NAMALWA (cell line): ENCODE measurements around the gene SLC9A4.

ENCODE experiments used
- DNase-seq: peaks from one replicate; pipeline ENCODE4 v3.0.0-alpha.2; 2015; ENCODE audit warnings: low spot score

The SLC9A4 gene, protein sequence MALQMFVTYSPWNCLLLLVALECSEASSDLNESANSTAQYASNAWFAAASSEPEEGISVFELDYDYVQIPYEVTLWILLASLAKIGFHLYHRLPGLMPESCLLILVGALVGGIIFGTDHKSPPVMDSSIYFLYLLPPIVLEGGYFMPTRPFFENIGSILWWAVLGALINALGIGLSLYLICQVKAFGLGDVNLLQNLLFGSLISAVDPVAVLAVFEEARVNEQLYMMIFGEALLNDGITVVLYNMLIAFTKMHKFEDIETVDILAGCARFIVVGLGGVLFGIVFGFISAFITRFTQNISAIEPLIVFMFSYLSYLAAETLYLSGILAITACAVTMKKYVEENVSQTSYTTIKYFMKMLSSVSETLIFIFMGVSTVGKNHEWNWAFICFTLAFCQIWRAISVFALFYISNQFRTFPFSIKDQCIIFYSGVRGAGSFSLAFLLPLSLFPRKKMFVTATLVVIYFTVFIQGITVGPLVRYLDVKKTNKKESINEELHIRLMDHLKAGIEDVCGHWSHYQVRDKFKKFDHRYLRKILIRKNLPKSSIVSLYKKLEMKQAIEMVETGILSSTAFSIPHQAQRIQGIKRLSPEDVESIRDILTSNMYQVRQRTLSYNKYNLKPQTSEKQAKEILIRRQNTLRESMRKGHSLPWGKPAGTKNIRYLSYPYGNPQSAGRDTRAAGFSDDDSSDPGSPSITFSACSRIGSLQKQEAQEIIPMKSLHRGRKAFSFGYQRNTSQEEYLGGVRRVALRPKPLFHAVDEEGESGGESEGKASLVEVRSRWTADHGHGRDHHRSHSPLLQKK

DNA sequence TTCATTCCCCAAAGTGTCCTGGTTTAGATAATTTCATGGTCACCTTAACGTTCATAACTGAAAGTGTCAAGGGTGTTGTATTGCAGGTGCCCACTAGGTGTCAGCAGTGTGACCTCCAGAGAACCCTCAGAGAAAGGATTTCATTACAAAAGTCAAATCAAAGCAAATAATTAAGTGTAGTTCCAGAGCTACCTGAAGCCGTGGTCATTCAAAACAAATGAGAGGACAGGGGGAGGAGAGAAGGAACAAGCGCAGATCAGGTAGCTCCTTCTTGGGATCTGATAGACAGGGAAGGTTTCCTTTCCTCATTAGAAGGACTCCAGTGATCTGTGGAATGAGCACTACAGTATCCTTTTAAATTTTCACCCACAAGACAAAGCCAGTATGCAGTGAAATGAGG lies at the start of gene SLC9A4:
Gene SLC9A4, plus strand, starts transcription at position 207 of the 400 bp plus-strand sequence. CDS start 534 bp downstream, outside the sequence.
- DNase-seq: peak; percentile 60

DNA sequence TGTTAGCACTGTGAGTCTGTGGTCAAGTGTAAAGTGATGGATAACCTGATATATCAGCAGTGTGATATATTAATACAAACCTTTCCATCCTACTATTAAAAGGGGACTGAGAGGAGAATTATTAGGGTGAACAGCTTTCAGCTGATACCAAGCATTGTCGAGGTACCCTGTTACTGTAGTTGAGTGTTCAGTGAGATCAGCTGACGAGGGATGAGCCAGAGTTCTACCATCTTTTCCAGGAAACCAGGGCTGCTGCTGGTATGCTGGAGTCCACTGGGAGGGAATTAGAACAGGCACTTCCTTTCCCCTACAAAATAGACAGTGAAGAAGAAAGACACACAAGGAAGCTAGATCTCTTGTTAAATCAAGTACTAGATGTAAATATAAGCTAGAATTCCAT lies 49.7 kb upstream of the SLC9A4 start:
- DNase-seq: no peak

DNA sequence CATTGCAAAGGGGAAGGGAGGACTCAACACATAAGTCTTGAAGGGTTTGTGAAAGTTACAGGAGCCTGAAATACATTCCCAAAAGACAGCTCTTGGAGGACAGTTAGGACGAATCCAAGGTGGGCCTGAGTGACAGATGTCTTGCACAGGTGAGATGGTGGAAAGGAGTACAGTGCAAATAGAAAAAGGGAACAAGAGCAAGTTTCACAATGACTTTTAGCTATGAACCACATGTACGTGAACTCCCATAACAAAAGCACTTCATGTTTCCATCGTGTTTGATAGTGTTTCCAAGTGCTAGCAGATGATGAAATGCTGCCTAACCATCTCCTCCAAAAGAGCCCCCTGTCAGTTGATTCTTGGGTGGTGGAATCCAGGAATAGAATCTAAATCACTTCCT lies 48.3 kb upstream of the SLC9A4 start:
- DNase-seq: peak; percentile 1

DNA sequence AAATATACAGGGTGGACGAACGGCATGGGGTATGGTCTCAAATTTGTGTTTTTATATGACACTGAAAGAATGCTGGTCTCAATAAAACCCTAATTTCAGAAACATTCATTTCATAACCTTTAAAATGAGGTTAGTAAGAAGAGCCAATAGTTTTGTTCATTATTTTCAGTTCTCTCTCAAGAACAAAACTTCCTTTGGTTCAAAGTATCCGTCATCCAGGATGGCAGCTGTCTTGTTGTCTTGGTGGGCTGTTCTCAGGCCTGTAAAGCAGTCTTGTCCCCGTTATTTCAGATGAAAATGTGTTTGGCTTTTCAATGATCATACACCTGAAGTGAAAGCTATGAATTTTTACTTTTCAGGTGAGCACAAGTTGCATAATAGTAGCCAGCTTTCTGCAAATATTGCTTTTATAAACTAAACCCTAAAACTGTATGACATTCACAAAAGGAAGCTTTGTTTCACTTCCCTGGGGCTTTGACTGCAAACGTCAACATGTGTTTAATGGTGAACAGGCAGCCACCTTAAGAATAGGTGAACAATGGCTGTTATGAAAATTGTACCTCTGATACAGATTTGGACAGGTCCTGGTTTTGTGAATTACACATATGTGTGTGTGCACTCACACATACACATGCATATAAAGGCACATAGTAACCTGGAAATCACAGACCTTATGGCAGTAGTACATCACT lies 47.4 kb upstream of the SLC9A4 start:
- DNase-seq: no peak

DNA sequence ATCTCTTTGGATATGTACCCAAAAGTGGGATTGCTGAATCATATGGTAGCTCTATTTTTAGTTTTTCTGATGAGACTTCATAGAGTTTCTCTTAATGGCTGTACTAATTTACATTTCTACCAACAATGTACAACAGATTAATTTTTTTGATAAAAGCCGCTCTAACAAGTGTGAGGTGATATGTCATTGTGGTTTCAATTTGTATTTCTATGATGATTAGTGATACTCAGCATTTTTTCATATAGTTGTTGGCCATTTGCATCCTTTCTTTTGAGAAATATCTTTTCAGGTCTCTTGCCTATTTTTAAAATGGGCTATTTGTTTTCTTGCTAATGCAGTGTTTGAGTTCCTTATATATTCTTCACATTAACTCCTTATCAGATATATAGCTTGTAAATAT lies 45.8 kb upstream of the SLC9A4 start:
- no peak for DNase-seq

DNA sequence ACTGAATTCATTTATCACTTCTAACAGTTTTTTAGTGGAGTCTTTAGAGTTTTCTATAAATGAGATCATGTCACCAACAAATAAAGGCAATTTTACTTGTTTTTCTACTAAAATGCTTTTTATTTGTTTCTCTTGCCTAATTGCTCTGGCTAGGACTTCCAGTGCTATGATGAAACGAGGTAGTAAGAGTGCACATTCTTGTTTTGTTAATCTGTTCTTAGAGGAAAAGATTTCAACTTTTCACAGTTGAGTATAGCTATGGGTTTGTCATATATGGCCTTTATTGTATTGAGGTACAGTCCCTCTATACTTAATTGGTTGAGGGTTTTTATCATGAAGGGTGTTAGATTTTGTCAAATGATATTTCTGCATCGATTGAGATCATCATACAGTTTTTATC lies 44.5 kb upstream of the SLC9A4 start:
- no peak for DNase-seq

DNA sequence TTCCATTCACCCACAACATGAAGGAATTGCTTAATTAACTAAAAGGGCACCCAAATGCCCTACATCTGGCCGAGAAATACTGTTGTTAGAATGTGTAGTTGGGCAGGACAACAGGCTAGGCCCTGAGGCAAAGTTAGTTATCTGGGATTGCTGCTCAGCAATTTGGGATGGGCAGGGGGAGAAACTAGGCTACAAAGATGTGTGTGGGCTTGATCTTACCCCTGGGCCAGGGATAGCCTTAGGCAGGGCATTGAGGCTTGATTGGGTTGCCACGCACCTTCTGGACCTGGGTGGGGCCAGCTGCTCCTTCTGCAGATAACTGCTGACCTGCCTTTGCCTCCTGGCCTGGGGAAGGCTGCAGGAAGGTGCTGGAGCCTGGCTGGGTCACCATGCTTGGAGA lies 40.6 kb upstream of the SLC9A4 start:
- no peak for DNase-seq

DNA sequence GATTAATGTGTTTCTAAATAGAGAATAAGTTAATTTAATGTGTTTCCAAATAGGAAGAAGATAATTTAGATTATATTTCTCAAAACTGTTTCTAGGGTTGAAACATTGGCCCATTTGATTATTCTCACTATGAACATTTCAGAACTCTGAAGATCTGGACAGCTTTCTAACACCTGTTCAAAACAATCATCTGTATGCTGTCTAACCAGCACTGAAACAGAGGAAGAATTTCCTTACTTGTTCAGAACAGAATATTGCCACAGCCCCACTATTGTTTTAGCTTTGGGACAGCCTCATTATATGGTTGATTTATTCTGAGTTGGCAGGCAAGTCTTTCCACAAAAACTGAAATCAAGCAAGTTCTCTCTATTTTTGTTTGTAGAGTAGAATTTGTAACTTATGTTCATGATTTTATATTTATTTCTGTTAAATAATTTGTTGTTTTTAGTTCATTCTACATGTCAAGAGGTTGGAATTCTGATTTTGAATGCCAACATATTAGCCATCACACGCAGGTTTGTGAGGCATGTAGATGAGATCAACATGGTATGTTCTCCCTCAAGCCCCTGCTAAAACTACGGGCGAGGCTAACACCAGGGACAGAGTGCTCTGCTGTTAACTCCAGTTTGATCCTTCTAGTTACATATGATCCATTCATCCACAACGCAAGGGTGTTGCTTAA lies 38.9 kb upstream of the SLC9A4 start:
- DNase-seq: no peak

DNA sequence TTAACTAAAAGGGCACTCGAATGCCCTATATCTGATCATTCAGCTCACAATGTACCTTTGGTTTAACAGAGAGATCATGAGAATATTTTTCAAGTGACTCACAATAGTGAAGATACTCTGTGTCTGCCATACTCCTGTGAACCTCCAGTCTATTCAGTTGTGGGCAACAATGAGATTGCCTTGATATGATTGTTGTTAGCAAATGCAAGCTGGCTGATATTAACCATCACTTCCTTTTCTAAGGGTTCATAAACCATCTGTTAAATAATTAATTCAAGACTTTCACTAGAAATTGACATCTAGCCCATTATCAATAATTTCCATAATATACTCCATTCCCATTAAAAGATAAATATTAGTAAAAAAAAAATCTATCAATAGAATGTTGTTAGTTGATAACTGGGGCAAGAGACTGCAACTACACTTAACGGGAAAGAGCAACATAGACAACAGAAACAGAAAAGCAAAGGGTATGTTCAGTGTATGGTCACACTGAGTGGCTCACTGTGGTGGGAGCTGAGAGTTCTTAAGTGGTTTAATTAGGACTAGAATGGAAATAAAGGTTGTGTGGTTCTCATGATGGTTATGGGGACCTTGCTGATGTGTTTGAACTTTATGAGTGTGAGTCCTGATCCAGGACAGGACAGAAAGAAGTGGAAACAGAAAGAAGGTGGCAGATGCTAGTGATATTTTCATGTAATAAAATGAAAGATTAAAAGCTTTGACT lies 38.2 kb upstream of the SLC9A4 start:
- DNase-seq: no peak

DNA sequence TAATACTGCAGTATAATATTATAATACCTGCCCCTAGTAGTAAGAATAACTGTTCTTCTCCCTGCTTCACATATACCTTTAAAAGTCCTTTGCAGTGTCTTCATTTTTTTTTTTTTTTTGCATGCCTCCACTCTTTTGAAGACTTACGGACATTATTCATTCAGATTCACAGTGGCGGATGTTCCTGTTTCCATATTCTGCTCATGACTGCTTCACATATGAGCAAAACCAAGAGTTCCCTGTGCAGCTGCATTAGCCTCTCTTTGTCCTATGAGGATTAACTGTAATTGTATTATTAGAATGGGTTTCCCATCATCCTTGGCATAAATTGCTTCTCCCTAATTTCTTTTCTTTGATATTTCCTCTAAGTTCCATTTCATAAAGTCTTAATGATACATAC lies 37.3 kb upstream of the SLC9A4 start:
- DNase-seq: no peak

DNA sequence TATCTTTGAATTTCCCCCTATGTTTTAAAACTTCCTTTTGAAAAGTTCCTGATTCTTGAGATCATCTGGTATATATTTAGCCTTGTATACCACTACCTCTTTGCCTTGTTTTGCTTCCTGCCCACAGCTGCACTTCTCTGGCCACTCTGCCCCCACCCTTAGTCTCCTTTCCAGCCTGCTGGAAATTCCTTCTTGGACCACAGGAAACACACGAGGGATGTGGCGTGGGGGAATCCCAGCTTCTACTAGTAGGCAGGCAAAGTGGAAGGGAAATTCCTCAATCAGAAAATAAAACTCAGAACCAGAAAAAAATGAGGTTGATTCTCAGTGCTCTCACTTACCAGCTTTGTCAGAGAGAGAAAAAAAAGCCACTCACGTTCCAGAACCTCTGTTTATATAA lies 36.7 kb upstream of the SLC9A4 start:
- no peak for DNase-seq

DNA sequence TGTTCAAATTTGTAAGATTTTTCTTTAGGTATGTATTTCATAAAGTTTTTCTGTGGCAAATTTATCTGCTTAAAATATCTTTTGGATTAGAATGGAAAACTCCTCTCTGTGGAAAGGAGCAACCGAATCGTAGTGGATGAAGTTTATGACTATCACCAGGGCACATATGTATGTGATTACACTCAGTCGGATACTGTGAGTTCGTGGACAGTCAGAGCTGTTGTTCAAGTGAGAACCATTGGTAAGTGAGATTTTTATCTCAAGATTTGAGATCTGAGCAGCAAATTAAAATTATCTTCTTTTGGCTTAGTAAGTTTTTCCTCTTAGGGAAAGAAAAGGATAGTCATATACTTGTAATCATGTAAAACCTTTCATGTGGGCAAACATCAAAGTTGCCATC lies 35.9 kb upstream of the SLC9A4 start:
- no peak for DNase-seq

DNA sequence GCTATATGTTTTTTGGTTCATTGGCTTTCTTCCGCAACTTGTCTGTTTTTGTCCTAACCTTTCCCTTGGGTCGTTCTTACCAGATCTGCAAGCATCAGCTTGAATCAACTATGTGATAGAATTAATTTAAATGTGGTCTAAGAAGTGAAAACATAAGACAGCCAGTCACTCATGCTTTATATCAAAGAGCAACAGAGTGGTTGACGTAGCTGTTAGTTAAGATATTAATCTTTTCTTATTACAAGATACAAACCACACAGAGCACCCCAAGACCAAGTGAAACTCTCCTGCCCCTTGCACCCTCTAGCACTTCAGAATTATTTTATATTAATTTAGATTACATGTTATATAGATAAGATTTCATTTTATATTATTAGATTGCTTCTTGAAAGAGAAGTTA lies 34.9 kb upstream of the SLC9A4 start:
- DNase-seq: no peak

DNA sequence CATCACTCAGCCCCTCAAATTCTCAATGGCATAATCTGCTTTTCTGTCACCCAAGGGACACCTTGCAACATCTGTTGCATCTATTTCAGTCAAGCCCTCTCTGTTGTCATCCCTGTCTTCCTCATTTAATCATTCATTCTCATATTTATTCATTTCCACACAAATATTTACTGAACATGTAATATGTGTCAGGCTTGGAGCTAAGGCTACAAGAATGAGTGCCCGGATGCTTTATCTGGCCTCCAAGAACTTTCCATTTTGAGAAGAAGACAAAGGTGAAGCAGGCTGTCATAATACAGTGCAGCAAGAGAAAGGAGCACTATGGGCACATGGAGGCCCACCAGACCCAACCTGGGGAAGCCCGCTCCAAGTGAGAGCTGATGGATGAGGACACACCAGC lies 34.4 kb upstream of the SLC9A4 start:
- no peak for DNase-seq

DNA sequence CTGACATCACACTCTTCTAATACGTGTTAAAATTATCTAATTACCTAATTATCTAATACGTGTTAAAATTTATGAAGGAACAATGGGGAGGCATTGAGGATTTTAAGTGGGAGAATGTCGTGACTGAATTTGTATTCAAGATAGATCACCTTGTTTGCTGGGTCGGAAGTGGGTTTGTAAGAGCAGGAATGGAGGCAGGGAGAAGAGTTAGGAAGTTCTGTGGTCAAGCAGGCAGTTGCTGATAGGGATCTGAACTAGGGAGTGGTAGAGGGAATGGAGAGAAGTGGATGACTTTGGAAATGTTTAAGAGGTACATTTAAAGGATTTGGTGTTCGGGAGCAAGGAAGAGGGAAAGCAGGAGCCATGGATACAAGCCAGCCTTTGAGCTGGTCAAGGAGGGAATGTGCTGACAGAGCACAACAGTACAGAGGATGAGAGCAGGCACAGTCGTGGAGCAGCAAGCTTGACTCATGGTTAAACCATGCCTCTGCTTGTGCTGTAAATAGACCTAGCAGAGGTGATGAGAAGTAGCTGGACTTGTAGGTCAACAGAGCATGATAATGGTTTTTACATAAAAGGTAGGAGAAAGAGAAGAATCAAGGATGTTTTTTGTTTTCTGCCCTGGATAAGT lies 33.8 kb upstream of the SLC9A4 start:
- no peak for DNase-seq

DNA sequence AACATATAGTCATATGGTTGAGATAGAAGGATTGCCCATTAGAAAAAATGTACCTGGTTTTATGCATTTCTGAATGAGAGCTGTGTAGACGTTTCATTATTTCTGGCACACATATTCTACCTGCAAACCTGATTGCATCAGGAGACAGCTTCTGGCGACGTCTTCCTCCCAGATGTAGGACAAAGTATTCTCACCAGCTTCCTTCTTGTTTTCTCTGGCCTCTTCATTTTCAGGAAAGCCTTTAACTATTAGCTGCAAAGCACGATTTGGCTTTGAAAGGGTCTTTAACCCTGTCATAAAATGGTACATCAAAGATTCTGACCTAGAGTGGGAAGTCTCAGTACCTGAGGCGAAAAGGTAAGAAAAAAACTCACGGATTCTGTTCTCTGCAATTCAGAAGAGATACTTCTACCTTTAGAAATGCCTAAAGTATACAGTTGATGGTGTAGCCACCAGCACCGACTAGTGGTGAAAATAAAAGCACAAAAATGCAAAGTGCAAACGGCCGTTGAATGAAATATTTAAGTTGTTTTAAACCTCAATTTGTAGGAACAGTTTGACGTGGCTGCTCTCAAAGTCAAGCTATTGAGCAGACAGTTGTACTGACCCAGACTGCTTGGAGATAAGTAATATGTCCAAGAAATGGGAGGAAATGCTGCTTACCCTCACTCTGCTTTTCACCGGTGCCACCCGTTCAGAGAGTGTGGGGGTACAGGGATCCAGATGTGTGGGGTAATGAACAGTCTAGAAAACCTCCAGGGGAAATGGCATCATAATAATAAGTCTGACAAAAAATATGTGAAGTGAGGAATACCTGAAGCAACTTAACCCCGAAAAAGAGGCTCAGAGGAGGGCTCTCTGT lies 29.8 kb upstream of the SLC9A4 start:
- DNase-seq: peak; percentile 49

DNA sequence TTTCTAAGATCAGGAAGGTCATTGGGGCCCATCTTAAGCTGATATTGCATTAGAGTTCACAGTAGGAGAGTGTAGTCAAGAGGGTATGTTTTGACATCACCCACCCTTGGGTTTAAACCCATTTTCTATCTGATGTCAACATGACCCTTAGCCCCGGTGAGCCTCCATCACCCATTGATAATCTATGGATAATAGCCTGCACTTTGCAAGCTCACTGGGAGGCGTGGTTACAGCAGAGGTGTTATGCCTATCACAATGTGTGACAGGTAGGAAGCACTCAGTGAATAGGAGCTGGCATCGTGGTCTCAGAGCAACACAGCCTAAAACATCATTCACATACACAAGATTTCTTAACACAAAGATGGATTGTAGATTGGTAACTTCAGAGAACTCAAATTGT lies 28.8 kb upstream of the SLC9A4 start:
- no peak for DNase-seq

DNA sequence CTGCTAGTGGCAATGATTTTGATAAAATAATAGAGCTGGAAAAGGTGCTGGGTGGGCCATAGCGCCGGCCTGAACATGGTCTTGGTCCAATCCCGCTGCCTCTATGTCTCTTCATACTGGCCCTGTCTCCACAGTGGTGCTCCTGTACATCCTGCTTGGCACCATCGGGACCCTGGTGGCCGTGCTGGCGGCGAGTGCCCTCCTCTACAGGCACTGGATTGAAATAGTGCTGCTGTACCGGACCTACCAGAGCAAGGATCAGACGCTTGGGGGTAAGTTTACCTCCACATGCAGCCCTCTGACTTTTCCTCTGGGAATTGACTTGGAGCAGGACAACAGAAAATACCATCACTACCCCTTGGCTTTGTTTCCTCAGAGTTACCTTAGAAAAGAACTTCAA lies 26.1 kb upstream of the SLC9A4 start:
- DNase-seq: no peak

DNA sequence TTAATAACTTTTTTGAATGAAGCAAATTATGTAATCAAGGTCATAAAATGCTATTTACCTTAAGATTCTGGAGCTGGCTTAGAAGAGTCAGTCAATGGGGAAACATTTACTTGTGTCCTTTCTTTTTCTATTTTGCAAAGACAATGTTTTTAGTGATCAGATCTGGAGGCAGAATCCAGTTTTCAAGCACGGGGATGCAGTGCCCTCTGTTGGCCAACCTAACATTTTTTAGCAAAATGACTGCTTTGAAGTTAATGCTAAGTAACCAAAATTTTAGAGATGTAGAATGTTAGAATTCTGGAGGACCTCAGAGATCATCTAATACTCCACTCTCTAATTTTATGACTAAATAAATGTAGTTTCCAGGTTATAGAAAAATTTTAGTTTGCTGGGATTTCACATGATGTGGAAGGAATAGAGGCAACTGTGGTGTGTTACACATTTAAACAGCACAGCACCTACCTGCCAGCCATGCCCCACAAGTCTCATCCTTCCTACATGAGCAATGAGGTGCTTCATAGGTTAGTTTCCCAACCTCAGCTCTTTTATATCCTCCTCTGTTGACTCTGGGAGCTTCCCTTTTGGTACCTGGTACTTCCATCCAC lies 23.6 kb upstream of the SLC9A4 start:
- DNase-seq: peak; percentile 53

DNA sequence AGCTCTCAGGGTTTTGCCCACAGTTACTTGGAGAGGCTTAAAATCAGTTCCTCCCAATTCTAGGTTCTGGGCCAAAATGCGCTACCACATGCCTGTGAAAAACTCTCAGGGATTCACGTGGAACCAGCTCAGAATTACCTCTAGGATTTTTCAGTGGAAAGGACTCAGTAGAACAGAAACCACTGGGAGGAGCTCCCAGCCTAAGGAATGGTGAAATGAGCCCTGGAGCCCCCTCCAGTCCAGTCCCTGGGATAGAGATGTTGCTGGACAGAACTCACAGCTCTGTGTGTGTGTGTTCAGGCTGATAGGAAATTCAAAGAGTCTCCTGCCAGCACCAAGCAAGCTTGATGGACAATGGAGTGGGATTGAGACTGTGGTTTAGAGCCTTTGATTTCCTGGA lies 21.1 kb upstream of the SLC9A4 start:
- no peak for DNase-seq
